HuH-7.5 (cell line): ENCODE data around the gene ANKRD33.
"Not testable (repeated sequence)": the region's sequence is repeated elsewhere in the genome, so short reads cannot be mapped to it uniquely, and the experiment has no call there.

Experiments used
- DNase-seq: peaks from one replicate; pipeline ENCODE4 v3.0.0; 2011; ENCODE audit warnings: low spot score

The ANKRD33 gene

DNA sequence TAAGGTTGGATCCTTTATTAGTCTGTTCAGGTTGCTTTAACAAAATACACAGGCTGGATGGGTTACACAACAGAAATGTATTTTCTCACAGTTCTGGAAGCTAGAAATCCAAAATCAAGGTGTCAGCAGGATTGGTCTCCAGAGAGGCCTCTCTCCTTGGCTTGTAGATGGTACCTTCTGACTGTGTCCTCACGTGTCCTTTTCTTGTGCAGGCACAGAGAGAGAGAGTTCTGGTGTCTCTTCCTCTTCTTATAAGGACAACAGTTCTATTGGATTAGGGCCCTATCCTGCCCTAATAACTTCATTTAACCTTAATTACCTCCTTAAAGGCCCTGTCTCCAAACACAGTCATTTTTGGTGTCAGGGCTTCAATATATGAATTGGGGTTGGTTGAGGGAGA is 4.6 kb upstream of the ANKRD33 start:
- no peak for DNase-seq

DNA sequence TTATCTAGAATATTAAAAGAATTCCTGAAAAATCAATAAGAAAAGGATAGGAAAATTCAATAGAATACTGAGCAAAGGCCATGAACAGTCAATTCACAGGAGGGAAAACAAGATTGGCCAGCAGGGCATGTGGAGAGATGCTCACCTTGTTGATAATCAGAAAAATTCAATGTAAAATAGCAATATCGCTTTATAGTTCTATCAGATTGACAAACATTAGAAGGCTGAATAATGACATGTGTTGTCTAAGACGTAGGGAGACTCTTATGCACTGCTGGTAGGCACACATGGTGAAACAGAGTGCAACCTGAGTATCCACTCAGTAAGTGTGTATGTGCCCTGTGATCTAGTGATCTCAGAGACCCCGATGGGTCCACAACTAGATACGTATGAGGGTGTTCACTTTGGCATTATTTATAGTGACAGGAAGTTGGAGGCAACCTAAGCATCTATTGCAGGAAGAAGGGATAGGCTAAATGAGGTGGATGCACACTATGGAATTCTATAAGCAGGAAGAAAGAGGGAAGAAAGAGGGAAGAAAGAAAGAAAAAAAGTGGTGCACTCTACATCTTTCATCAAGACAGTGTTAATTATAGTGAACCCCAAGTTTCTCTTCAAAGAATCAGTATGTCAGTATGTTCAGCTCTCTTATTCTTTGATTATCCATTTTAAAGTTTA is 3.8 kb upstream of the ANKRD33 start:
- no peak for DNase-seq

DNA sequence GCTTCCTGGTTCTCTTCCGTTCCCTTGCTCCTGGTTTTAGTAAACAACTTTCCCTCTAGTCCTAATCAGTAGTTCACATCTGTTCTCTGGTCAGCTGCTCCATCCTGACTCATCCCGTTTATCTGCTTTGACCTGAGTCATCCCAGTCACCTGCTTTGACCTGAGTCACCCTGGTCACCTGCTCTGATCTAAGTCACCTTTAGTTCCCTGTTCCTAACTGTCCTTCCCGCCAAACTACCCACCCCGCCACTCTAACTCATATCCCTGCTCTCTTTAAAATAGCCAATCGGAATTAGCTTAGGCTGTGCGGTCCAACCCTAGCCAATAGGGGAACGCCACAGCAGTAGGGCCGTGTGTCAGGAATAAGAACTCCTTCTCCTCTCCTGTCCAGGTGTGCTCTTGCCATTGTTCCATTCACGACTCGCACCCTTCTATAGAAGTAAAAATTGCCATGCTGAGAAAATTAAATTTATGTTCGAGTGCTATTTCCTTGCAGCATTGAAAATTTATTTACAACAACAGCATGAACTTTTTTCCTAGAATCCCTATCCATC is 3.1 kb upstream of the ANKRD33 start:
- DNase-seq: no peak

DNA sequence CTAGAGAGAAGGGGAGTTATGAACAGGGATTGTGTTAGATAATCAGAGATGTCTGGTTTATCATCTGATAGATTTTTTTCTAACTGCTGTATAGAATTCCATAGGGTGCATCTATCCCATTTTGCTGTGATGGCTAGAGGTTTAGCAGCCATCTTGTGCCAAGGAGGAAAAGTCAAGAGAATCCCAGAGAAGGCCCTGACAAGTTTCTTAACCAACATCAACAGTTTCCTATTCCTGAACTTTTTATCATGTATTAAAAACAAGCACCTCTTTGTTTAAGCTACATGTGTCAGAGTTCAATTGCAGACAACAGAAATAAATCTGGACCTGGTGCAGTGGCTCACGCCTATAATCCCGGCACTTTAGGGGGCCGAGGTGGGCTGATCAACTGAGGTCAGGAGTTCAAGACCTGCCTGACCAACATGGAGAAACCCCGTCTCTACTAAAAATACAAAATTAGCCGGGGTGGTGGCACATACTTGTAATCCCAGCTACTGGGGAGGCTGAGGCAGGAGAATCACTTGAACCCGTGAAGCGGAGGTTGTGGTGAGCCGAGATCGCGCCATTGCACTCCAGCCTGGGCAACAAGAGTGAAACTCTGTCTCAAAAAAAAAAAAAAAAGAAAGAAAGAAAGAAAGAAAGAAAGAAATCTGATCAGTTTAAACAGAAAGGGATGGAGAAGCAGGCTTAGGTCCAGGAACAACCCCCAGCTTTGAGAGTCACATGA is 2.4 kb upstream of the ANKRD33 start:
- not testable (repeated sequence) for DNase-seq

DNA sequence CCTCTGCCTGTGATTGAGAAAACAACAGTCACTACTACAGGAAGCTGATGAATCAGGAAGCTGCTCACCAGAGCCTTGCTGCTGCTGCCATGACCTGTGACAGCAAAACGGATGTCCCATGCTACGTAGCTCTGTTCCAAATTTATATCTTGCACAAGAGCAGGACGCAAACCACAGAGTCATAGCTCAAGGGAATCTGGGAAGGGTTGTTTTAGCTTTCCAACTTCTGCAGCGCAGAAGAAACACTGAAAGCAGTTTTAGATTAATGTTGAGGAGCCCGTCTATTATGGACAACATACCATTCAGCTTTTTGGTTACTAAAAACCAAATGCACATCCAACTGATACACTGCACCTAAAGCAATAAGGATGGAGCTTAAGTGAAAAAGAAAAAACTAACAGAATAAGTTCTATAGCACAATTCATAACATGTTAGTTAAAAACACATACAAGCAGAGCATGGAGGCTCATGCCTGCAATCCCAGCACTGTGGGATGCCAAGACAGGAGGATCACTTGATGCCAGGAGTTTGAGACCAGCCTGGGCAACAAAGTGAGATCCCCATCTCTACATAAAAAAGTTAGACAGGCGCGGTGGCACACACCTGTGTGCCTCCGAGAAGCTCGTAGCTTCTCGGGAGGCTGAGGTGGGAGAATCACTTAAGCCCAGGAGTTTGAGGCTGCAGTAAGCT is 1.7 kb upstream of the ANKRD33 start:
- no peak for DNase-seq

DNA sequence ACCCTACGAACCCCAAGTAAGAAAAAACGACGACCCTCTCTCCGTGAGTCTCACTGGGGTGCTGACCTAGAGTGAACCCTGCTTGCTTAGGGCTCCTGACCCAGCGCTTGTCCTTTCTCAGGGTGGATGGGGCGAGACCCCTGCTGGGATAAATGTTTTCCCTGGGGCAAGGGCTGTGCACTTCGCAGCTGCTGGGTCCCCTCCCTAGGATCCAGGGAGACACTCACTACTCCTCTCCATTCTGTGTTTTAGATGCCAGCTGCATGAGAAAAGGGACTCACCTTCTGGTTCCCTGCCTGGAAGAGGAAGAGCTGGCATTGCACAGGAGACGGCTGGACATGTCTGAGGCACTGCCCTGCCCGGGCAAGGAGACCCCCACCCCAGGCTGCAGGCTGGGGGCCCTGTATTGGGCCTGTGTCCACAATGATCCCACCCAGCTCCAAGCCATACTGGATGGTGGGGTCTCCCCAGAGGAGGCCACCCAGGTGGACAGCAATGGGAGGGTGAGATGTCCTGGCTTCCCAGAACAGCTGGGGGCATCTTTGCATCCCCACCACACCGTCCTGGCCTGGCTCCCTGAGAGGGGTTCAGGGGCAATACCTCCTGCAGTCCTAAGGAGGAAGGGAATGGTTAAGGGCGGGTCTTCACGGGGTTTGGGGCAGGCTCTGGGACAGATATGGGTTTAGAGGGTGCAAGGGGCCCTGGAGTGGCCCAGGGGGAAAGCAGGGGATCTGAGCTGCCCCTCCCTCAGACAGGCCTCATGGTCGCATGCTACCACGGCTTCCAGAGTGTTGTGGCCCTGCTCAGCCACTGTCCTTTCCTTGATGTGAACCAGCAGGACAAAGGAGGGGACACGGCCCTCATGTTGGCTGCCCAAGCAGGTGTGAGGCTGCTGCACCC is 663 bp downstream of the ANKRD33 start:
- no peak for DNase-seq

DNA sequence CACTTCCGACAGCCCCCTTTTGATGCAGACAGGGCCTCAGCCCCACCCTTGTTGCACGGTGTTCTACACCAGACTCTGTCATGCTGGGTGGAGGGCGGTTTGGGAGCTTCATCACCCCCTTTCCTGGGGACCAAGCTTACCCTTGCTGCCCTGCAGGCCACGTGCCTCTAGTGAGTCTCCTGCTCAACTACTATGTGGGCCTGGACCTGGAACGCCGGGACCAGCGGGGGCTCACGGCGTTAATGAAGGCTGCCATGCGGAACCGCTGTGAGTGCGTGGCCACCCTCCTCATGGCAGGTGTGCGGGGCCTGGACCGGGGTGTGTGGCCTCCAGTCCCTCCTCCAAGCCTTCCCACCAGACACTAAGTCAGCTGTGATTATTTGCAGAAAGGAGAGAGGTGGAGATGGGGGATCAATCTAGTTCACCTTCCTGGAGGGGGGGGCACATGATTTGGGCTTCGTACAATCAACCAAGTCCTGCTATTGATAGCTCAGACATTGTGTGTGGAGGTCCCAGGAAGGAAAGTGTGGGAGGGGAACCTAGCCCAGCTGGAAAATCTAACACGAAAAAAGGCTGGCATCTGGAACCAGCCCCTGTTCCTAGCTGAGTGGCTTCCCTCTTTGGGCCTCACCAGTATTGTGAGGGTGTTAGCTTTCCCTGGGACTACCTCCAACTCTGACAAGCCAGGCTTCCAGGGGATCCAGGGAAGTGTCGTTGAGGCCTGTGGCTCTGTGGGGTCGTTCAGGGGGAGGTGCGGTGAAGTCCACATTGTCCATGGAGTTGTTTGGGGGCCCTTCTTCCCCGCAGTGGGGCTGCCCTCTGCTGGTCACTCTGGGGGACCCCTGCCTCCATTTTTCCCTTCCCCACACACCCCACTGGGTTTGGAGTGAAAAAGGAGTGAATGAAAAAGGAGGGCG is 1.6 kb downstream of the ANKRD33 start:
- DNase-seq: no peak

DNA sequence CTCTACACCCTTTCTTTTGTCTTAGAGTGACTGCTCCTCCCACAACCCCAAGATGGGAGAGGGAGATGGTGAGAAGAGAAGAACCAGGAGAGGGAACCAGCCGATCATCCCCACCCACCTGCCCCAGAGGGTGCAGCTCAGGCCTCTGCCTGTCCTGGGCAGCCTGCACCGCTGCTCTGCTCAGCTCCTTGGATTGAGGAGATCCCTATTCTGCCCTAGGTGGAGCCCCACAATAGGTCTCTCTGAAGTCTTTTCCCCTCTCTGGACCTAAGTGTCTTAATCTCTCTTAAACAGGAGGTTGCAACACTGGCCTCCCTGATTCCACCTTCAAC is 2.2 kb downstream of the ANKRD33 start:
- no peak for DNase-seq

DNA sequence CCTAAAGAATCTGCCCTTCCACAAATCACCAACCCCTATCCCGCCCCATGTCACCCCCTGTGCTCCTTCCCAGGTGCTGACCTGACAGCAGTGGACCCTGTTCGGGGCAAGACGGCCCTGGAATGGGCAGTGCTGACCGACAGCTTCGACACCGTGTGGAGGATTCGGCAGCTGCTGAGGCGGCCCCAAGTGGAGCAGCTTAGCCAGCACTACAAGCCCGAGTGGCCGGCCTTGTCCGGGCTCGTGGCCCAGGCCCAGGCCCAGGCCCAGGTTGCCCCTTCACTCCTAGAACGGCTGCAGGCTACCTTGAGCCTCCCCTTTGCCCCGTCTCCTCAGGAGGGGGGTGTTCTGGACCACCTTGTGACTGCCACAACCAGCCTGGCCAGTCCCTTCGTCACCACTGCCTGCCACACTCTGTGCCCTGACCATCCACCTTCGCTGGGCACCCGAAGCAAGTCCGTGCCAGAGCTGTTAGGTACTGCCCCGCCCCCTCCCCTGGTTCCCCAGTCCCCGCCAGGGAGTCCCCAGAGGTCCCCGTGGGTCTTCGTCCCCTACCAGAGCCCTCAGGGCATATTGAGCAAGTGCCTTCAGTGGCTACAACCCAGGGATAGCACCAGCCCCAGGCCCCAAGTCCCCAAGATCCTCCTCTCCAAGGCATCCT is 2.7 kb downstream of the ANKRD33 start:
- DNase-seq: no peak

DNA sequence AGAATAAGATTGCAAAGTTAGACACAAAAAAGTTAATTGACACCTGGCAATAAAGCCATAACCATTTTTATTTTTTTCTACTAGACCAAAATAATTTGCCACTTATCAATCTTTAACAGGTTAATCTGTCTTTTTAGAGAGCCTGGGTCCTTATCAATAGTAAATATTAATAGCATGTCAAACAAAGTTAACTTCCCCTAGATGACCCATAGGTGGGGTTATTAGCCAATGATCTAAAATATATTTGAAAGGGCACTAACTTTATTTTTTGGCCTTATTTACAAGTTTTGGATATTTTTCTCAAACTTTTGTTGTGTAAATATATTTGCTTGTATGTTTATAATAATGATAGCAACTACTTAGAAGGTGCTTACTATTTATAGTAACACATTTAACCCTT is 3.9 kb downstream of the ANKRD33 start:
- no peak for DNase-seq

DNA sequence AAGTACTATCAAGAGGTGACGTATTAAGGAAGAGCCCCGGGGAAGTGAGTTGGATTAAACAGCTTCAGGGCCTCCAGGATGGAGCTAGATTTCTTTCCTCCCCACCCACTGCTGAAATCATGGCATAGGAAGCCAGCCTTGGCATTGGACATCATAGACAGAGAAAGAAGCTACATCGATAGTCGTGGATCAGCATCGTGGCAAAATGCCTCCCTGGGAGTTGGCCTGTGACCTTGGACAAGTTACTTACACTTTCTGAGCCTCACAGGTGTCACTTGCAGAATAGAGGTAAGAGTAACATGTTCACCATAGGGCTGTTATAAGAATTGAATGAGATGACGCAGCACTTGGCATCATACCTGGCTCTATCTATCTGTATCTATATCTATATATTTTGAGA is 5.9 kb downstream of the ANKRD33 start:
- no peak for DNase-seq

DNA sequence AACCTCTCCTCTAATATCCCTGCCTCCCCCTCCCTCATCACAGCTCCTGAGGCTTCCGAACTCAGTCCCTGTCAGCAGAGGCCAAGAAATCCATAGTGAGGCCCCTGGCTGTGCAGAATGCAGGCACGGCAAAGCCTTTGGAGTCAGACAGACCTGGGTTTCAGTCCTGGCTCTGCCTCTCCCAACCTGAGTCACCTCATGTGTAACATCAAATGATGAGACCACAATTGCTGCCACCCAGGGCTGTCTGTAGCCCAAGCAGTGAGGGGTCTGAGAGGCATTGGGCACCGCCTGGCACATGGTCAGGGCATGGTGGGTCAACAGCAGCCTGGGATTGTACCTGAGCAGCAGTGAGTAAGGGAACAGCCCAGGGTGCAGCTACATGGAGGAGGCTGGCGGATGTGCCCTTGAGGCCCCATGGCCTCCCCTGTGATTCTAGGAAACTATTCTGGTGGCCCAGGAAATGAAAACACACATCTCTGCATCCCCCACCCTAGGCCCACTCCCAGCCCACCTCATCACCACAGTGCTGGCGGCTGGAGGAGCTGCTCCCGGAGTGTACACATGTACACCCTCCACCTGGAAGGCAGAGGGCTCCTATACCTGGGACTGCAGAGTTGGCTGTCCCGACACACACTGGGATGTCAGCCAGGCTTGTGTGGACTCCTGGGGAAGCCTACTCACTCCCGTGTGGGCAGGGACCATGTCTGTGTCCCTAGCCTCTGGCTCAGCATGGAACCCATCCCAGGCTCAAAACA is 7.7 kb downstream of the ANKRD33 start:
- no peak for DNase-seq

DNA sequence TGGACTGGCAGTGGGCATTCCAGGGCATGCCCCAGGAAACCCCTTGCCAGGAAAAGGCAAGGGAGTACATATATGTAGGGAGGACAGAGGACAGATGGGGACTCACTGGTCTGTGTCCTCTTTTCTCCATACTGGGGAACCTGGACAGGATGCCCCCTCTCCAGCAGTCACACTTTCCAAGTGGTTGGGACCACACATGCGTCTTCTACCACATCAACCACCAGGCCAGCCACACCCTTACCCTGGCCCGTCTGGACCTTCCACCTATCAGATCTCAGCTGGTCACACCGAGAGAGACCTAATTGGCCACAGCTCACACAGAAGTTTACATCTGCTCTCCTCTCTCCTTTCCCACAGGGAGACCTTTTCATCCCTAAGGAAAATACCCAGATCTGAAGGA is 8.3 kb downstream of the ANKRD33 start:
- DNase-seq: no peak

DNA sequence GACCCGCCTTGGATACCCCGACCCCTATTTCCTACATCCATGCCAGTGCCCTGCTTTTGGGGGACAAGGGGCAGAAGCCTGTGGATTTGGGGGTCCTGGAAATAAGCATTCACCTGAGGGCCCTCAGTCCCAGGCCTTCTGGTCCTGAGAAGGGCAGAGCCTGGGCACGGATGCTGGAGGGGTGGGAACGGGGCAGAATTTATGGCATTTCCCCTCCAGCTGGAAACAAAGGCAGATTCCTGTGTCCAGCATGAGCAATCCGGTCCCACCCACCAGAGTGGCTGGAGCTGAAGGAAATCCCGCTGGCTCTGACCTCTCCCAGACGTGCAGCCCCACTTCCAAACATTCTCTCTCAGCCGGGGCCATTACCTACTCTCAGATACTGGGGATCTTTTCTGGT is 9.3 kb downstream of the ANKRD33 start:
- DNase-seq: no peak

DNA sequence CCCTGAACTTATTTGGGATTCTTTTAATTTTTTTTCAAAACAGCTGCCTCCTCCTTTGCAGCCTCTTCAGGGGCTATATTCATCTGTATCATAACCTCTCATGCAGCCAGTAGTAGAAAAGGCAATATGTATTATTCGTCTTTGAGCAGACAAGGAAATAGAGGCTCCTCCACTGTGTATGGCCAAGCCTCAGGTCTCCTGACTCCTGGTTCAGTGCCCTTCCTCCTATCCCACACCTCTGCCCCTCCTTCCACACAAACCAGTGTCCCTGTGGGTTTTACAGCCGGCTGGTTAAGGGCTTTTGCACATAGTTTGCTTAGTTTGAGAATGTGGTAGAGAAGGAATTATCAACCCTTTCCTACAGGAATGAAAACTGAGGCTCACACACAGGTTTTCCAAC is 10.6 kb downstream of the ANKRD33 start:
- no peak for DNase-seq

DNA sequence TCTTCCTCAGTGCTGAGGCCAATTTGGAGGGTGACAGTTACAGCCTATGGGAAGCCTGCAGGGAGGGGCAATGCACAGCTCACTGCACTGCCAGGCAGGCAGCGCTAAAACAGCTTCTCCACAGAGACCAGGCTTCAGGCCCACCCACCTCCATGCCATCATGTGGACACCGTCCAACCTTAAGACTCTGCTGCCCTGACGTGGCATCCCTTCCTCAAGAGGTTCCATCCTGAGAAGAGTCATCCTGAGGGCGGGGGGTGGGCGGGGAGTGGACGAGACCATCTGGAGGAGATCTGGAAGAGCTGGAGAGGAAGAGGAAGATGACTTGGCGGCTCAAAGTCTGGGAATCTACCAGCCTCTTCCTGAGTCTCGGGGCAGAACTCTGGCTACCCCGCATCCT is 11.0 kb downstream of the ANKRD33 start:
- DNase-seq: no peak

DNA sequence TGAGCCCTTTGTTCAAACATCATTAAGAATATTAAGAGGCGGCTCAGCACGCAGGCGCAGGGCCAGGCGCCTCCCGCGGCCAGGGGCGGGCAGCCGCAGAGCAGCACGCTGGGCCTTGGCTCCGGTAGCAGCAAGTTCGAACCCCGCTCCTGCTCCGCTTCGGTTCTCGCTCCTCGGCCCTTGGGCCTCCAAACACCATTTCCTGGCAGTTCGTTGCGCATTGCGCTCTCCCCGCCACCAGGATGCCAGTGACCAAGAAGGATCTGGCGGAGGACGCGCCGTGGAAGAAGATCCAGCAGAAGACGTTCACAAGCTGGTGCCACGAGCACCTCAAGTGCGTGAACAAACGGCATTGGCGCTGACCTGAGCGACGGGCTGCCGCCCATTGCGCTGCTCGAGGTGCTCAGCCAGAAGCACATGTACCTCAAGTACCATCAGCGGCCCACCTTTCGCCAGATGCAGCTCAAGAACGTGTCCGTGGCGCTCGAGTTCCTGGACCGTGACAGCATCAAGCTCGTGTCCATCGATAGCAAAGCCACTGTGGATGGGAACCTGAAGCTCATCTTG is 12.5 kb downstream of the ANKRD33 start:
- DNase-seq: no peak

DNA sequence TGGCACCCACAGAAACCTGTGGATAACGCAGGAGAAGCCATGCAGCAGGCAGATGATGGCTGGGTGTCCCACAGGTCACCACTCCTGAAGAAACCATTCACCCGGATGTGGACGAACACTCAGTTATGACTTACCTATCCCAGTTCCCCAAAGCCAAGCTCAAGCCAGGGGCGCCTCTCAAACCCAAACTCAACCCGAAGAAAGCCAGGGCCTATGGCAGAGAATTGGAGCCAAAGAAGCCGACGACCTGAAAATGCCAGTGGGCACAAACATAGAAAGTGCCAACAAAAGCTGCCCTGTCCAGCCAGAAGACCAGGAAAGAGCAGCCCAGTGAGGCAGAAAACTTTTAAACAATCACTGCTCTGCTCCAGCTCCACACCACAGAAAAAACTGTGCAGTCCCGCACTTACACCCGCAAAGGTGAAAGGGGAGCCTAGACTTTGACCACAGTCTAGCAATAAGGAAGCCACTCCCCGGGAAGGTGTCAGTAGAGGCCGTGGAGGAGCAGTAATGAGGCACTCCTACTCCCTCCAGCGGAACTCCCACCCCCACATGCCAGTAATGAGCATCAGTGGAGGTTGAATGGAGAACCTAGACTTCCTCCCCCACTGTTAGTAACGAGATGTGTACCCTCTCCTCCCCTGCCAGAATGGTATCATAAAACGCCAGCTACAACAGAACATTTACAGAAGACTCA is 13.4 kb downstream of the ANKRD33 start:
- no peak for DNase-seq

DNA sequence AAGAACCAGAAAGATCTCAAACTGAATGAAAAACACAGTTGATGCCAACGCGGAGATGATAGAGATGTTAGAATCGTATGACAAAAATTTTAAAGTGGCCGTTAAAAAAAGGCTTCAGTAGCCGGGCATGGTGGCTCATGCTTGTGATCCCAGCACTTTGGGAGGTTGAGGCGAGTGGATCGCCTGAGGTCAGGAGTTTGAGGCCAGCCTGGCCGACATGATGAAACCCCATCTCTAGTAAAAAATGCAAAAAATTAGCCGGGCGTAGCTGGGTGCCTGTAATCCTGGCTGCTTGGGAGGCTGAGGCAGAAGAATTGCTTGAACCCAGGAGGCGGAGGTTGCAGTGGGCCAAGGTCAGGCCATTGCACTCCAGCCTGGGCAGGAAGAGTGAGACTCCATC is 14.0 kb downstream of the ANKRD33 start:
- no peak for DNase-seq
